Measurements from ENCODE around the gene NRG2.

DNA sequence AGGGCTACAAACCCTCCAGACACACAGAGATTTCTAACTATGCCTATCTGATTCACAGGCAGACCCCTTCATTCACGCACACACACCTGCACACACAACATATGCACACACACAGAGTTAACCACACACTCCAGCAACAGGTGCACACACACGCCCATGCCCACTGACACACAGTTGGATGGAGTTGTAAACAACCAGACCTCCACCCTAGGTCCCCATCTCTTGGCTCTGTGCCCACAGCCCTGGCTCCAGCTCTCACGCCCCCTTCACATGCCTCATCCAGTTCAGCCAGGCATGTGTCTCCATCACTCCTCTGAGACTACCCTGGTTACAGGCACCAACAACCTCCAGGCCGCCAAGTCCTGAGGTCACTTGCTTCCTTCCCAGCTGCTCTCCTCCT, 186.4 kb downstream of the NRG2 start:
- TF ChIP-seq, protein P1, sequence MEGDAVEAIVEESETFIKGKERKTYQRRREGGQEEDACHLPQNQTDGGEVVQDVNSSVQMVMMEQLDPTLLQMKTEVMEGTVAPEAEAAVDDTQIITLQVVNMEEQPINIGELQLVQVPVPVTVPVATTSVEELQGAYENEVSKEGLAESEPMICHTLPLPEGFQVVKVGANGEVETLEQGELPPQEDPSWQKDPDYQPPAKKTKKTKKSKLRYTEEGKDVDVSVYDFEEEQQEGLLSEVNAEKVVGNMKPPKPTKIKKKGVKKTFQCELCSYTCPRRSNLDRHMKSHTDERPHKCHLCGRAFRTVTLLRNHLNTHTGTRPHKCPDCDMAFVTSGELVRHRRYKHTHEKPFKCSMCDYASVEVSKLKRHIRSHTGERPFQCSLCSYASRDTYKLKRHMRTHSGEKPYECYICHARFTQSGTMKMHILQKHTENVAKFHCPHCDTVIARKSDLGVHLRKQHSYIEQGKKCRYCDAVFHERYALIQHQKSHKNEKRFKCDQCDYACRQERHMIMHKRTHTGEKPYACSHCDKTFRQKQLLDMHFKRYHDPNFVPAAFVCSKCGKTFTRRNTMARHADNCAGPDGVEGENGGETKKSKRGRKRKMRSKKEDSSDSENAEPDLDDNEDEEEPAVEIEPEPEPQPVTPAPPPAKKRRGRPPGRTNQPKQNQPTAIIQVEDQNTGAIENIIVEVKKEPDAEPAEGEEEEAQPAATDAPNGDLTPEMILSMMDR (conservative IDR thresholded peaks at IDR 0.05; ENCODE audit: low read depth, low read length): no peak
- TF ChIP-seq EZH2 (IDR thresholded peaks at IDR 0.05; ENCODE audit: borderline replicate concordance, low read depth, low read length, poor library complexity, severe bottlenecking): no peak
